NK-92 (cell line): ENCODE measurements around the gene PNPO.

ENCODE experiments used
- DNase-seq: peaks from one replicate; lab custom pipeline; 2025; ENCODE audit not compliant: unreplicated experiment; lab: John Stamatoyannopoulos, UW

PNPO gene

DNA sequence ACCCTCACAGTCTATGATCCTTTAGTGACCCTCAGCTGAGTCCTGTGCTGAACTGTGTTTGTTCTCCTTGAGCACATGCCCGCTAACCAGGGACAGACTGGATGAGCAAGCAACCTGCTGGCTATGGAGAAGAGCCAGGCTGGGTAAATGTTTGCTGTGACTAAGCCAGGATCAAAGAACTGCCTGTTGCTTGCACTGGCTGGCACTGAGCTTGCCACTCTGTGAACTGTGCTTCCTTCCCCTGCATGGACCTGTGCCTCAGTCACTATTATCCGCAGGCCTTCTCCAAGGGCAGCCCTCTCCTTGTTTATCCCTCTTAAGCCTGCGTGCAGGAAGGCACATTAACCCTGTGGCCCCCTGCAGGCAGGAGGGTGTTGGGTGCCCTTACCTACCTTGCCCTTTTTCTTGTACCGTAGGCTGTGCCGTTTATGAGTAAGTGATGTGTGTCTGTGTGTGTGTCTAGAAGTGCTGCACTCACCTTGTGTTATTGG is 7.4 kb downstream of the PNPO start:
- no peak for DNase-seq

GRCh38 chr17:47949197-47949759 is 7.9 kb downstream of the PNPO start:
- no peak for DNase-seq

GRCh38 chr17:47949946-47950345 is 8.6 kb downstream of the PNPO start:
- DNase-seq, result no peak

- no peak for DNase-seq
Observed at GRCh38 chr17:47950448-47950847, 9.1 kb downstream of the PNPO start.

GRCh38 chr17:47952171-47953021 is 11.0 kb downstream of the PNPO start:
- no peak for DNase-seq

DNA sequence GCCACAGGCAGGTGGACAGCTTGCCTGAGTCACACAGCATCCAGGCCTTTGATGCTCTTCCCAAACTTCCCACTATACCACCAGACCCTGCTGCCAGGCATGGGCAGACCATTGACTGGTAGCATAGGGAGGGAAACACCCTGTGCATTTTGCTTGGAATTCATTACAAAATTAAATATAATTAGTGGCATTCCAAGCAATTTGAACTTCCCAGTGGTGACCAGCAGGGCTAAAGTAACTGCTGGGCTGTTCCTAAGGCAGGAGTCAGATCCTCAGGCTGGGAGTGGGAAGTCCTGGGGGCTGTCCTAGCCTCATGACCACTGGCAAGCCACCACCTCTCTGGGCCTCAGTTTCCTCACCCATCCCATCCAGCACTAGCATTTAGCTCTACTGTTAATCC is 12.5 kb downstream of the PNPO start:
- no peak for DNase-seq

- DNase-seq, result no peak
Observed at GRCh38 chr17:47955497-47956461, 14.4 kb downstream of the PNPO start.

DNA sequence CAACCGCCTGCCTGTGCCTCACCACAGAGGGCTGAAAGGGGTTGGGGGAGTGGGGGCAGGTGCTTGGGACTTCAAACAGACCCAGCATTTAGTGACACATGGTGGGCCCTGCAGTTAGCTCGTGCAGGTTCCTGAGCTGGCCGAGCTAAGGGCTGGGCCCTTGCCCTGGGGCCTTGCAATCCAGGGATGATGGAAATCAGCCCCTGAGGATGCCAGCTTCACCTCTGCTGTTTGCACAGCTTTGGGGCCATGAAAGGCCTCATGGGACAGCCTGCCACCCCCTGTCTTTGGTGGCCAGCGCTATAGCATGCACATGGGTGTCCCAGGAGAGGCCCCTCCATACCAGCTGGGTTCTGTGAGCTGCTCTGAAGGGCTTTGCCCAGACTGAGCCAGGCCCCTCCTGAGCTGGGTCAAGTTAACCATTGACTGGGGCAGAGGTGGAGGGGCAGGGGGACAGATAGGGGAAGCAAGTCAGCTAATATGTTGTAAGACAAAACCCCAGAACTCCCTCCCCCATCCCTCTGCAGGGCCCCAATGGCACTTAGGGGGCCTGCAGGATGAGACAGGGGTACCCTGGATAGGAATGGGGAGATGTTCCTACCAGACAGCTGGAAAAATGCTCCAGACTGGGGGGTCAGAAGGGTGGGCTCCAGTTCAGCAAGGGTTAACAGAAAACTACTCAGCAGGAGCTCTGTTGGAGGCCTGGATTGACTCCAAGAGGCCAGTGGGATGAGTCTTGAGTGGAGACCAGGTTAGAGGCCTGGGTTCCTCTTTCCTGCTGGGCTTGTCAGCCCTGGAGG is 15.6 kb downstream of the PNPO start:
- DNase-seq, result no peak

- no peak for DNase-seq
Observed at GRCh38 chr17:47957591-47958490, 16.5 kb downstream of the PNPO start, which contains the start of gene PRR15L. PRR15L (minus strand) TSS chr17:47957883; CDS start chr17:47953234, 4,649 bp downstream.

GRCh38 chr17:47959825-47960655 is 18.7 kb downstream of the PNPO start:
- DNase-seq, result no peak

DNA sequence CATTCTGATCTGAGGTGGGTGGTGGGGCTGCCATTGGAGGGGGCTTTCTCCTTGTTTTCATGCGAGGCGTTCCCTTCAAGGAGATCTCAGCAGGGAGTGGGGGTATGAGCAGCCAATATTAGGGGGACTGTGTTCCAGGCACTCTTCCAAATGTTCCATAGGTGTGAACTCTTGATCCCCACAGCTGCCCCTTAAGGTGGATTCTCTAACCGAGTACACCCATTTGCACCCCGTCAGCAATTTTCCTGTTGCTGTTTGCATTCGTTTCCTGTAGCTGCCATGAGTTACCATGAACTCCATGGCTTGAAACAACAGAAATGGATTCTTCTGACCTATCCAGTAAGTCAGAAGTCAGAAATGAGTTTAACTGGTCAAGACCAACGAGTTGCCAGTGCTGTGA is 20.0 kb downstream of the PNPO start:
- no peak for DNase-seq

DNA sequence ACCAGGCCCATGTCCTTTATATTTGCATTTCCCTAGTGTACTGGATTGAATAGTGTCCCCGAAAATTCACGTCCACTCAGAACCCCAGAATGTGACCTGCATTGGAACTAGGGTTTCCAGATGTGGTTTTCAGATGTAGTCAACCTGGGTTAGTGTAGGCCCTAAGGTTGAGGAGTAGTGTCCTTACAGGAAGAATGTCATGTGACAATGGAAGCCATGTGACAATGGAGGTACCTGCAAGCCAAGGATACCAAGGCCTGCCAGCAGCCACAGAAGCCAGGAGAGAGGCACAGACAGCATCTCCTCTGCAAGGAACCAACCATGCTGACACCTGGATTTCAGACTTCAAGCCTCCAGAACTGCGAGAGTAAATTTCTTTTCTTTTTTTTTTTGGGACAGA is 21.5 kb downstream of the PNPO start:
- DNase-seq, result no peak

DNA sequence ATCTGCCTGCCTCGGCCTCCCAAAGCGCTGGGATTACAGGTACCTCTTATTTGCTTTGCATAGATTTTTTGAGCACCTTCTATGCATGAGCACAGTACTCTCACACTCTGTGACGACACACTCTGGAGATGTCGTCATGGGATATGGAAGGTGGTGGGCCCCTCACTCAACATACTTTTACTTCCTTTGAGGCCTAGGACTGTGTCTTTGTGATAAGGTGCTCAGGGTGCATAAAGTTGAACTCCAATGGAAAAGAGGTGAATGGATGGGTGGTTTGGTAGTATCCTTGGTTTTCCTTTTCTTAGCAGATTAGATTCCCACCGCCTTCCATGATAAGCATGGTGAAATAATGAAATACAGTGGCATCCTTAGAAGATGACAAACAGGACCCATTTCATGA is 23.5 kb downstream of the PNPO start:
- no peak for DNase-seq

- no peak for DNase-seq
Observed at GRCh38 chr17:47966079-47966519, 24.7 kb downstream of the PNPO start.

DNA sequence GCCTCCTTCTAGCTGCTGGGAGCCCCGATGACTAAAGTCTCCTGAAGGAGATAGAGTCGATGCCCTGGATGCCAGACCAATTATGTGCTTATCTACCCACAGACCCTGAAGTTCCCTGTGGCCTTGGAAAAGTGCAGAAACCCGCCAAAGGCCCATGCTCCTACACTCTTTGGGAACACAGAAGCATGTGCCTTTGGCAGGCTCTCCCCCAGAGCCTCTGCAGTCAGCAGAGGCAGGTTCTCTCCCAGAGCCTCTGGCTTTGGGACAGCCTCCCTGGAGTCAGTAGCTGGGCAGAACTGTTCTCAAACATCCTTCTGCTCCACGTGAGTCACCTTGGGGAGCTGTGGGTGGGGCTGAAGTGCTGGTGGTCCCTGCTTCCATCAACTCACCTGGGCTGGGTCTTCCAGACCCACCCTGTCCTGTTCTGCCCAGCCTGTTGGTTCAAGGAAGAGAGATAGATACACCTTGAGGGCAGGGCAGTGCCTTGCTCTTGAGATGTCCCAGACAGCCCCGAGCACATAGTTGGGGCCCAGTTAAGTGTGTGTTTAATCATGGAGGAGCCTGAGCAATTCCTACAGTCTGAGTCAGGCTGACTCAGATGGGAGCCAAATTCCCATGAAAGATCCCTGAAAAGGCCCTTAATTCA is 26.4 kb downstream of the PNPO start:
- no peak for DNase-seq

- no peak for DNase-seq
Observed at GRCh38 chr17:47968836-47969235, 27.5 kb downstream of the PNPO start.

GRCh38 chr17:47969930-47970724 is 28.8 kb downstream of the PNPO start:
- DNase-seq, result no peak
